Ishikawa (cell line): Measurements from ENCODE around the gene XRCC5.

Experiments
- EGR1 ChIP-seq: IDR thresholded peaks from 2 replicates; pipeline ENCODE4 v1.6.1; 2012
- EP300 ChIP-seq: IDR thresholded peaks from 2 replicates; pipeline ENCODE4 v1.6.1; 2012; ENCODE audit warnings: borderline replicate concordance

- TF ChIP-seq EP300 (no peak), EGR1 (no peak)
Observed at GRCh38 chr2:216181953-216182461, 72.9 kb downstream of the XRCC5 start.
